ENCODE measurements around the gene RIMOC1.

RIMOC1 gene

DNA sequence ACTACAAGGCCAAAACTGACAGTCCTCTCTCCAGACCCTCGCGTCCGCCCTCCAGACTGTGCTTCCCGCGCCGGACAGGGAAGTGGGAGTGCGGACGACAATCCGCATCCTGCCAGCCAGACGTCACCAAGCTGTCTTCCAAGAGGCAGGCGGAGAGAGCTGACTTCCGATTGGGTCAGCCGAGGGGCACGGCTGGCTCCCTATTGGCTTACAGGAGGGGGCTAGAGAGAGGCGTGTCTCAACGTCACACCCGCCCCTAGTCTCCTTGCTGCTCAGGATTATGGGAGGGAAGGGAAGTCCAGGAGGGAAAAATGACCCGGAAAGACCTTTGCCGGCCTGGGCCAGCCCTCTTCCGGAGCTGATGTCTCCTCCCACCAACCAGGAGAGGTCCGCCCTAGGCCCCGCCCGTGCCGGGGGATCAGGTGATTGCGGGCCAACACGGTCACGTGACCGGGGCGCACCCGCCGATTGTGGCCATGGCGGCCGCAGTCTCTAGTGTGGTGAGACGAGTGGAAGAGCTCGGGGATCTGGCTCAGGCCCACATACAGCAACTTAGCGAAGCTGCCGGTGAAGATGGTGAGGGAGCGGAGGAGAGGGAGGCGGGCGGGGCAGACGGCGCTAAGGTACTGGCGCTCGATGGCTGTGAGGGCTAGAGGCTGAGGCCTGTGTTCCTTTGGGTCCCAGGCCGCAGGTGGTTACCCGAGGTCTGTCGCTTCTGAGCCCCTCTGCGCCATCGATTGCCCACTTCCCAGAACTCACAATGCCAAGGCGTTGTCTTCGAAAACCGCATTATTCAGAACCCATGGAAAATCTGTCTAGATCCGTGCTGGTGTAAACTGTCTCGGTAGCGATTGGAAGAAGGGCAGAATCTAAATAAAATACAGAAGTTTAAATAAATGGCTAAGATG, at the start of gene RIMOC1 (continued):
- TF ChIP-seq, protein P1, sequence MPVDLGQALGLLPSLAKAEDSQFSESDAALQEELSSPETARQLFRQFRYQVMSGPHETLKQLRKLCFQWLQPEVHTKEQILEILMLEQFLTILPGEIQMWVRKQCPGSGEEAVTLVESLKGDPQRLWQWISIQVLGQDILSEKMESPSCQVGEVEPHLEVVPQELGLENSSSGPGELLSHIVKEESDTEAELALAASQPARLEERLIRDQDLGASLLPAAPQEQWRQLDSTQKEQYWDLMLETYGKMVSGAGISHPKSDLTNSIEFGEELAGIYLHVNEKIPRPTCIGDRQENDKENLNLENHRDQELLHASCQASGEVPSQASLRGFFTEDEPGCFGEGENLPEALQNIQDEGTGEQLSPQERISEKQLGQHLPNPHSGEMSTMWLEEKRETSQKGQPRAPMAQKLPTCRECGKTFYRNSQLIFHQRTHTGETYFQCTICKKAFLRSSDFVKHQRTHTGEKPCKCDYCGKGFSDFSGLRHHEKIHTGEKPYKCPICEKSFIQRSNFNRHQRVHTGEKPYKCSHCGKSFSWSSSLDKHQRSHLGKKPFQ (tag by site-specific recombination; IDR thresholded peaks at IDR 0.05), result no peak
- TF ChIP-seq, protein P2, sequence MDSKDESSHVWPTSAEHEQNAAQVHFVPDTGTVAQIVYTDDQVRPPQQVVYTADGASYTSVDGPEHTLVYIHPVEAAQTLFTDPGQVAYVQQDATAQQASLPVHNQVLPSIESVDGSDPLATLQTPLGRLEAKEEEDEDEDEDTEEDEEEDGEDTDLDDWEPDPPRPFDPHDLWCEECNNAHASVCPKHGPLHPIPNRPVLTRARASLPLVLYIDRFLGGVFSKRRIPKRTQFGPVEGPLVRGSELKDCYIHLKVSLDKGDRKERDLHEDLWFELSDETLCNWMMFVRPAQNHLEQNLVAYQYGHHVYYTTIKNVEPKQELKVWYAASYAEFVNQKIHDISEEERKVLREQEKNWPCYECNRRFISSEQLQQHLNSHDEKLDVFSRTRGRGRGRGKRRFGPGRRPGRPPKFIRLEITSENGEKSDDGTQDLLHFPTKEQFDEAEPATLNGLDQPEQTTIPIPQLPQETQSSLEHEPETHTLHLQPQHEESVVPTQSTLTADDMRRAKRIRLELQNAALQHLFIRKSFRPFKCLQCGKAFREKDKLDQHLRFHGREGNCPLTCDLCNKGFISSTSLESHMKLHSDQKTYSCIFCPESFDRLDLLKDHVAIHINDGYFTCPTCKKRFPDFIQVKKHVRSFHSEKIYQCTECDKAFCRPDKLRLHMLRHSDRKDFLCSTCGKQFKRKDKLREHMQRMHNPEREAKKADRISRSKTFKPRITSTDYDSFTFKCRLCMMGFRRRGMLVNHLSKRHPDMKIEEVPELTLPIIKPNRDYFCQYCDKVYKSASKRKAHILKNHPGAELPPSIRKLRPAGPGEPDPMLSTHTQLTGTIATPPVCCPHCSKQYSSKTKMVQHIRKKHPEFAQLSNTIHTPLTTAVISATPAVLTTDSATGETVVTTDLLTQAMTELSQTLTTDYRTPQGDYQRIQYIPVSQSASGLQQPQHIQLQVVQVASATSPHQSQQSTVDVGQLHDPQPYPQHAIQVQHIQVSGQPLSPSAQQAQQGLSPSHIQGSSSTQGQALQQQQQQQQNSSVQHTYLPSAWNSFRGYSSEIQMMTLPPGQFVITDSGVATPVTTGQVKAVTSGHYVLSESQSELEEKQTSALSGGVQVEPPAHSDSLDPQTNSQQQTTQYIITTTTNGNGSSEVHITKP (tag by site-specific recombination; IDR thresholded peaks at IDR 0.05), result peak; percentile 9; the same call in 1 of the 2 replicates
- TF ChIP-seq, protein P3, sequence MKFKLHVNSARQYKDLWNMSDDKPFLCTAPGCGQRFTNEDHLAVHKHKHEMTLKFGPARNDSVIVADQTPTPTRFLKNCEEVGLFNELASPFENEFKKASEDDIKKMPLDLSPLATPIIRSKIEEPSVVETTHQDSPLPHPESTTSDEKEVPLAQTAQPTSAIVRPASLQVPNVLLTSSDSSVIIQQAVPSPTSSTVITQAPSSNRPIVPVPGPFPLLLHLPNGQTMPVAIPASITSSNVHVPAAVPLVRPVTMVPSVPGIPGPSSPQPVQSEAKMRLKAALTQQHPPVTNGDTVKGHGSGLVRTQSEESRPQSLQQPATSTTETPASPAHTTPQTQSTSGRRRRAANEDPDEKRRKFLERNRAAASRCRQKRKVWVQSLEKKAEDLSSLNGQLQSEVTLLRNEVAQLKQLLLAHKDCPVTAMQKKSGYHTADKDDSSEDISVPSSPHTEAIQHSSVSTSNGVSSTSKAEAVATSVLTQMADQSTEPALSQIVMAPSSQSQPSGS (tag by site-specific recombination; IDR thresholded peaks at IDR 0.05; ENCODE audit: low read depth), result peak; percentile 70; the same call in 1 of the 2 replicates
- 0 out of 2 replicates have a peak, but pooled peaks have one; percentile 29 for TF ChIP-seq ZSCAN16 (tag by site-specific recombination; IDR thresholded peaks at IDR 0.05)
- TF ChIP-seq GLIS1 (tag by site-specific recombination; IDR thresholded peaks at IDR 0.05), result peak; percentile 63
- no peak for TF ChIP-seq ZNF777 (tag by site-specific recombination; IDR thresholded peaks at IDR 0.05; ENCODE audit: borderline replicate concordance)
- TF ChIP-seq ZNF138 (tag by site-specific recombination; IDR thresholded peaks at IDR 0.05; ENCODE audit: borderline replicate concordance), result no peak
- TF ChIP-seq, protein P4, sequence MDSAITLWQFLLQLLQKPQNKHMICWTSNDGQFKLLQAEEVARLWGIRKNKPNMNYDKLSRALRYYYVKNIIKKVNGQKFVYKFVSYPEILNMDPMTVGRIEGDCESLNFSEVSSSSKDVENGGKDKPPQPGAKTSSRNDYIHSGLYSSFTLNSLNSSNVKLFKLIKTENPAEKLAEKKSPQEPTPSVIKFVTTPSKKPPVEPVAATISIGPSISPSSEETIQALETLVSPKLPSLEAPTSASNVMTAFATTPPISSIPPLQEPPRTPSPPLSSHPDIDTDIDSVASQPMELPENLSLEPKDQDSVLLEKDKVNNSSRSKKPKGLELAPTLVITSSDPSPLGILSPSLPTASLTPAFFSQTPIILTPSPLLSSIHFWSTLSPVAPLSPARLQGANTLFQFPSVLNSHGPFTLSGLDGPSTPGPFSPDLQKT (IDR thresholded peaks at IDR 0.05; ENCODE audit: borderline replicate concordance, low read depth, low read length), result peak; percentile 98
- TF ChIP-seq, protein P5, sequence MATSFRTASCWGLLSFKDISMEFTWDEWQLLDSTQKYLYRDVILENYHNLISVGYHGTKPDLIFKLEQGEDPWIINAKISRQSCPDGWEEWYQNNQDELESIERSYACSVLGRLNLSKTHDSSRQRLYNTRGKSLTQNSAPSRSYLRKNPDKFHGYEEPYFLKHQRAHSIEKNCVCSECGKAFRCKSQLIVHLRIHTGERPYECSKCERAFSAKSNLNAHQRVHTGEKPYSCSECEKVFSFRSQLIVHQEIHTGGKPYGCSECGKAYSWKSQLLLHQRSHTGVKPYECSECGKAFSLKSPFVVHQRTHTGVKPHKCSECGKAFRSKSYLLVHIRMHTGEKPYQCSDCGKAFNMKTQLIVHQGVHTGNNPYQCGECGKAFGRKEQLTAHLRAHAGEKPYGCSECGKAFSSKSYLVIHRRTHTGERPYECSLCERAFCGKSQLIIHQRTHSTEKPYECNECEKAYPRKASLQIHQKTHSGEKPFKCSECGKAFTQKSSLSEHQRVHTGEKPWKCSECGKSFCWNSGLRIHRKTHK (tag by site-specific recombination; IDR thresholded peaks at IDR 0.05), result no peak
- peak; percentile 86 for TF ChIP-seq OVOL3 (tag by site-specific recombination; IDR thresholded peaks at IDR 0.05)
- TF ChIP-seq ZXDB (tag by site-specific recombination; IDR thresholded peaks at IDR 0.05), result peak; percentile 98
- TF ChIP-seq ZNF560 (tag by site-specific recombination; IDR thresholded peaks at IDR 0.05; ENCODE audit: borderline replicate concordance), result no peak
- peak; percentile 82; the same call in 1 of the 2 replicates for TF ChIP-seq ZNF785 (tag by site-specific recombination; IDR thresholded peaks at IDR 0.05)
- TF ChIP-seq ZNF610 (tag by site-specific recombination; IDR thresholded peaks at IDR 0.05; ENCODE audit: borderline replicate concordance), result peak; percentile 64; the same call in 1 of the 2 replicates
- TF ChIP-seq, protein P6, sequence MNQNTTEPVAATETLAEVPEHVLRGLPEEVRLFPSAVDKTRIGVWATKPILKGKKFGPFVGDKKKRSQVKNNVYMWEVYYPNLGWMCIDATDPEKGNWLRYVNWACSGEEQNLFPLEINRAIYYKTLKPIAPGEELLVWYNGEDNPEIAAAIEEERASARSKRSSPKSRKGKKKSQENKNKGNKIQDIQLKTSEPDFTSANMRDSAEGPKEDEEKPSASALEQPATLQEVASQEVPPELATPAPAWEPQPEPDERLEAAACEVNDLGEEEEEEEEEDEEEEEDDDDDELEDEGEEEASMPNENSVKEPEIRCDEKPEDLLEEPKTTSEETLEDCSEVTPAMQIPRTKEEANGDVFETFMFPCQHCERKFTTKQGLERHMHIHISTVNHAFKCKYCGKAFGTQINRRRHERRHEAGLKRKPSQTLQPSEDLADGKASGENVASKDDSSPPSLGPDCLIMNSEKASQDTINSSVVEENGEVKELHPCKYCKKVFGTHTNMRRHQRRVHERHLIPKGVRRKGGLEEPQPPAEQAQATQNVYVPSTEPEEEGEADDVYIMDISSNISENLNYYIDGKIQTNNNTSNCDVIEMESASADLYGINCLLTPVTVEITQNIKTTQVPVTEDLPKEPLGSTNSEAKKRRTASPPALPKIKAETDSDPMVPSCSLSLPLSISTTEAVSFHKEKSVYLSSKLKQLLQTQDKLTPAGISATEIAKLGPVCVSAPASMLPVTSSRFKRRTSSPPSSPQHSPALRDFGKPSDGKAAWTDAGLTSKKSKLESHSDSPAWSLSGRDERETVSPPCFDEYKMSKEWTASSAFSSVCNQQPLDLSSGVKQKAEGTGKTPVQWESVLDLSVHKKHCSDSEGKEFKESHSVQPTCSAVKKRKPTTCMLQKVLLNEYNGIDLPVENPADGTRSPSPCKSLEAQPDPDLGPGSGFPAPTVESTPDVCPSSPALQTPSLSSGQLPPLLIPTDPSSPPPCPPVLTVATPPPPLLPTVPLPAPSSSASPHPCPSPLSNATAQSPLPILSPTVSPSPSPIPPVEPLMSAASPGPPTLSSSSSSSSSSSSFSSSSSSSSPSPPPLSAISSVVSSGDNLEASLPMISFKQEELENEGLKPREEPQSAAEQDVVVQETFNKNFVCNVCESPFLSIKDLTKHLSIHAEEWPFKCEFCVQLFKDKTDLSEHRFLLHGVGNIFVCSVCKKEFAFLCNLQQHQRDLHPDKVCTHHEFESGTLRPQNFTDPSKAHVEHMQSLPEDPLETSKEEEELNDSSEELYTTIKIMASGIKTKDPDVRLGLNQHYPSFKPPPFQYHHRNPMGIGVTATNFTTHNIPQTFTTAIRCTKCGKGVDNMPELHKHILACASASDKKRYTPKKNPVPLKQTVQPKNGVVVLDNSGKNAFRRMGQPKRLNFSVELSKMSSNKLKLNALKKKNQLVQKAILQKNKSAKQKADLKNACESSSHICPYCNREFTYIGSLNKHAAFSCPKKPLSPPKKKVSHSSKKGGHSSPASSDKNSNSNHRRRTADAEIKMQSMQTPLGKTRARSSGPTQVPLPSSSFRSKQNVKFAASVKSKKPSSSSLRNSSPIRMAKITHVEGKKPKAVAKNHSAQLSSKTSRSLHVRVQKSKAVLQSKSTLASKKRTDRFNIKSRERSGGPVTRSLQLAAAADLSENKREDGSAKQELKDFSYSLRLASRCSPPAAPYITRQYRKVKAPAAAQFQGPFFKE (tag by site-specific recombination; IDR thresholded peaks at IDR 0.05; ENCODE audit: borderline replicate concordance), result no peak; the same call in 1 of the 2 replicates
- no peak; the same call in 1 of the 2 replicates for TF ChIP-seq WT1 (tag by site-specific recombination; IDR thresholded peaks at IDR 0.05)
- 0 out of 2 replicates have a peak, but pooled peaks have one; percentile 23 for TF ChIP-seq OSR2 (tag by site-specific recombination; IDR thresholded peaks at IDR 0.05)
- TF ChIP-seq ZNF394 (tag by site-specific recombination; IDR thresholded peaks at IDR 0.05; ENCODE audit: borderline replicate concordance), result peak; percentile 69; the same call in 1 of the 2 replicates
- no peak for TF ChIP-seq ZNF664 (tag by site-specific recombination; IDR thresholded peaks at IDR 0.05)
- TF ChIP-seq ZNF114 (tag by site-specific recombination; IDR thresholded peaks at IDR 0.05), result no peak
- TF ChIP-seq SCRT1 (tag by site-specific recombination; IDR thresholded peaks at IDR 0.05; ENCODE audit: borderline replicate concordance), result peak; percentile 95
- no peak for TF ChIP-seq ZNF529 (tag by site-specific recombination; IDR thresholded peaks at IDR 0.05; ENCODE audit: insufficient replicate concordance)
